Measurements from ENCODE around the gene C12orf42. TPM values are rescaled to one million over a fixed set of nuclear protein-coding genes. Genes with fewer than 3 reads are reported as not detected.

C12orf42 gene
- total RNA-seq, 6 donors from 2014 or later = not detected

- no peaks in the 10 kb centered on the region for H3K27me3 ChIP-seq
- ATAC-seq (ENCODE audit: low FRiP score in 2 of 2) (no peak), DNase-seq (no peak)
- H3K36me3 ChIP-seq = no peaks in the 10 kb centered on the region
- H3K27ac ChIP-seq = no peak overlapping the region
- H3K9me3 ChIP-seq = no peaks in the 10 kb centered on the region
- H3K4me3 ChIP-seq = no peak overlapping the region
- no peaks in the 10 kb centered on the region for H3K4me1 ChIP-seq
- TF ChIP-seq POLR2AphosphoS5 (IDR thresholded peaks at IDR 0.05) (no peak), EP300 (IDR thresholded peaks at IDR 0.05) (no peak), POLR2A (IDR thresholded peaks at IDR 0.05) (no peak), CTCF (IDR thresholded peaks at IDR 0.05) (no peak)
- WGBS, 2 donors = 72 to 81% methylated on average over 2 of the region's 2 CpGs
Measured at GRCh38 chr12:103519632-103520031, 23.9 kb upstream of the C12orf42 start.

GRCh38 chr12:103518899-103519298 lies 23.1 kb upstream of the C12orf42 start:
- DNase-seq (no peak), ATAC-seq (ENCODE audit: low FRiP score in 2 of 2) (no peak)
- Histone ChIP-seq H3K4me1 (no peaks in the 10 kb centered on the region), H3K27ac (no peak overlapping the region), H3K4me3 (no peak overlapping the region), H3K36me3 (no peaks in the 10 kb centered on the region), H3K9me3 (no peaks in the 10 kb centered on the region), H3K27me3 (no peaks in the 10 kb centered on the region)
- no peak for TF ChIP-seq CTCF (IDR thresholded peaks at IDR 0.05)
- TF ChIP-seq EP300 (IDR thresholded peaks at IDR 0.05) = no peak
- no peak for TF ChIP-seq POLR2AphosphoS5 (IDR thresholded peaks at IDR 0.05)
- TF ChIP-seq POLR2A (IDR thresholded peaks at IDR 0.05) = no peak
- WGBS, 2 donors = 67 to 86% methylated on average over 2 of the region's 2 CpGs

DNA sequence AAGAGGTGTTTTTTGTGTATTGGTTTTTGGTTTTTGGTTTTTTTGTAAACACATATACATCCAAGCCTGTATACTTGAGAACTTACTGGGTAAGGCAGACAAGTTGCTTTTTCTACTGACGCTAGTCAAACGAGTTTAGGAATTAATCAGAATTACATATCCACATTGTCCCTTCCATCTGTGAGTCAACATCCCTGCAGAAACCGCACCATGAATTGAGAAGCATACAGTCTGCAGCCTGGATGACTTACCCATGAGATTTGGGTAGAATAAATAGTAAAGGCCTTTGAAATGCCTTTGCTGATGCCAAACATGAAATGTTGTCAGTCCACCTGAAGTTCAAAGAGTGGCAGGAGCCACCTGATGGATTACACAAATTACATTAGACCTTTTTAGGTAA lies 21.4 kb upstream of the C12orf42 start:
- TF ChIP-seq EP300 (IDR thresholded peaks at IDR 0.05) (no peak), POLR2A (IDR thresholded peaks at IDR 0.05) (no peak), POLR2AphosphoS5 (IDR thresholded peaks at IDR 0.05) (no peak), CTCF (IDR thresholded peaks at IDR 0.05) (no peak)
- H3K27me3 ChIP-seq = no peaks in the 10 kb centered on the region
- no peaks in the 10 kb centered on the region for H3K4me1 ChIP-seq
- no peak overlapping the region for H3K4me3 ChIP-seq
- WGBS, 2 donors = 86 to 90% methylated on average over 3 of the region's 3 CpGs
- DNase-seq (no peak), ATAC-seq (ENCODE audit: low FRiP score in 2 of 2) (no peak)
- H3K27ac ChIP-seq = no peak overlapping the region
- no peaks in the 10 kb centered on the region for H3K36me3 ChIP-seq
- no peaks in the 10 kb centered on the region for H3K9me3 ChIP-seq

DNA sequence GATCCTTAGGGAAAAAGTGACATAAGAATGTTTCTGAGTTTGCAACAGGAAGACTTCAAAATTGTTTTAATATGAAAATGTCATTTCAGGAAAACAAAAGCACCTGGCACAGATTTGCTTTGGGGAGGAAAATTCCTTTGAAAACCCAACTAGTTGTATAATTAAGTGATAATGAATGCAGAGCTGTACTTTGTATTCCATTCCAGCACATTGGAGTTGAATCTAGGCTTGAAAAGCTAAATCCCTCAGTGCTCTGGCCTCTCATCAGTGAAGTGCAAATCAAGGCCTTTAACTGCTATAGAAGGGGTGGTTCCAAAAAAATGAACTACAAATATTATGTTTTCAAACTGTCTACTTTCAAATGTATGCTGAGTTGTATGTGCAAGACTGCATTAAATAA lies 19.6 kb upstream of the C12orf42 start:
- no peaks in the 10 kb centered on the region for H3K36me3 ChIP-seq
- no peak for DNase-seq
- TF ChIP-seq EP300 (IDR thresholded peaks at IDR 0.05) (no peak), CTCF (IDR thresholded peaks at IDR 0.05) (no peak), POLR2AphosphoS5 (IDR thresholded peaks at IDR 0.05) (no peak), POLR2A (IDR thresholded peaks at IDR 0.05) (no peak)
- no peak overlapping the region for H3K27ac ChIP-seq
- no peak overlapping the region for H3K4me3 ChIP-seq
- ATAC-seq (ENCODE audit: low FRiP score in 2 of 2) = no peak
- H3K9me3 ChIP-seq = no peaks in the 10 kb centered on the region
- H3K27me3 ChIP-seq = no peaks in the 10 kb centered on the region
- H3K4me1 ChIP-seq = no peaks in the 10 kb centered on the region

DNA sequence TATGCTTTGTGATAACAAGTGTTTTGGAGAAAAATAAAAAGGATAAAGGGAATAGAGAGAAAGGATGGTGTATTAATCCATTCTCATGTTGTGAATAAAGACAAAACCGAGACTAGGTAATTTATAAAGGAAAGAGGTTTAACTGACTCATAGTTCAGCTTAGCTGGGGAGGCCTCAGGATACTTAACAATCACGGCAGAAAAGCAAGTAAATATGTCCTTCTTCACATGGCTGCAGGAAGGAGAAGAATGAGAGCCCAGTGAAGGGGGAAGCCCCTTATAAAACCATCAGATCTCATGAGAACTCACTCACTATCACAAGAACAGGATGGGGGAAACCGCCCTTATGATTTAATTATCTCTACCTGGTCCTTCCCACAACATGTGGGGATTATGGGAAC lies 18.1 kb upstream of the C12orf42 start:
- Histone ChIP-seq H3K36me3 (no peaks in the 10 kb centered on the region), H3K4me1 (no peaks in the 10 kb centered on the region), H3K27ac (no peak overlapping the region), H3K9me3 (no peaks in the 10 kb centered on the region), H3K4me3 (no peak overlapping the region), H3K27me3 (no peaks in the 10 kb centered on the region)
- TF ChIP-seq EP300 (IDR thresholded peaks at IDR 0.05) (no peak), CTCF (IDR thresholded peaks at IDR 0.05) (no peak), POLR2A (IDR thresholded peaks at IDR 0.05) (no peak), POLR2AphosphoS5 (IDR thresholded peaks at IDR 0.05) (no peak)
- ATAC-seq (ENCODE audit: low FRiP score in 2 of 2) (no peak), DNase-seq (no peak)
- WGBS, 2 donors = 68 to 82% methylated on average over 3 of the region's 3 CpGs

Measured in upper lobe of left lung (tissue), 6 donors.